ENCODE data around the gene HSBP1. TPM values are rescaled to one million over a fixed set of nuclear protein-coding genes. Genes with fewer than 3 reads are reported as not detected.

The HSBP1 gene
- total RNA-seq, 1 experiment from 2014 or later = 30.7 TPM

DNA sequence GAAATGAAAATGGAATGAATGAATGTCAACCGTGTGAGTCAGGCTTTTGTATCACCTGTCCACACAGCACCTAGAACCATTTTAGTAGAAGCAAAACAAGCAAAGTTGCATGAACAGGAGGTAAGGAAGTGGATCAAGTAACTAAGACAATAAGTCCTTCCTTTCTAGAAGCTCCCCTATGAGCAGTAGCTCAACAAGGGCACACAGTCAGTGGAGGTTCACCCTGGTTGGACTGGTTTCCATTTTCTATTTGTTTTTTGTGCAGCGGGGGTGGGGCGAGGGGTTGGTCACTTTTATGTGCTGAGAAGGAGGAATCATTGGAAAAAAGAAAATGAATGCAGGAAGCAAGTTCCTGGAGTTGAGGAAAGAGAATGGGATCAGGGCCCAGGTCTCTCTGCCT lies 4.0 kb upstream of the HSBP1 start:
- DNase-seq (ENCODE audit: low spot score) = no peak

DNA sequence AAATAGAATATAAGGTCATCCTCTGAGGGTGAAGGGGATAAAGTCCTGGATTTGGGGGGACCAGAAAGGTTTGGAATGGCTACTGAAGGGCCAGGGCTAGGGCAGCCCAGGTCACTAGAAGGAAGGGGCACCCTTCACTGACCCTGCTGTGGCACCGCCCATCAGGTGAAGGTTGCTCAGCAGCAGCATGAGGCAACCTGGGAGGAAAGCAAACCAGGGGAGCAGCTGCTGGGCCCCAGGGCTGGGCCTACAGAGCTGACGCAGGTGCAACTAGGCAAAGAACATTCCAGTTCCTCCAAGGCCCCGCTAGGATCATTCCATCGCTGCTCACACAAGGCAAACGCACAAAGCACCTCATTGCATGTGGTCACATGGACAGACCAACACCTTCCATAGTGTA lies 3.4 kb upstream of the HSBP1 start:
- DNase-seq (ENCODE audit: low spot score) = no peak

DNA sequence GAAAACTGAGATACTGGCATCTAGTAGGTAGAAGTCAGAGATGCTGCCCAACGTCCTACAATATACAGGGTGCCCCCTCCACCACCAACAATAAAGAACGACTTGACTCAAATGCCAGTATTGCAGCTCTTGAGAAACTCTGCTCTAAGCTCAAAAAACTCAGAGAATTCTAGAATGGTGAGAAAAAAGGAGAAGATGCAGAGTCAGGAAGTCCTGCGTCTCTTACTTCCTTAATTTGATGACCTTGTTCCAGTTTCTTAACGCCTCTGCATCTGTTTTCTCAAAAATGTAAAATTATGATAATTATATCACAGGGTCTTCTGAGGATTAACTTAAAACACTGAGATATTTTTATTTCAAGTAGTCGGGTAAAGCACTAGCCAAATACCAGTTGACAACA lies 1.7 kb upstream of the HSBP1 start:
- DNase-seq (ENCODE audit: low spot score) = no peak

GRCh38 chr16:83806731-83807130 lies 1.0 kb upstream of the HSBP1 start:
- DNase-seq (ENCODE audit: low spot score) = no peak

DNA sequence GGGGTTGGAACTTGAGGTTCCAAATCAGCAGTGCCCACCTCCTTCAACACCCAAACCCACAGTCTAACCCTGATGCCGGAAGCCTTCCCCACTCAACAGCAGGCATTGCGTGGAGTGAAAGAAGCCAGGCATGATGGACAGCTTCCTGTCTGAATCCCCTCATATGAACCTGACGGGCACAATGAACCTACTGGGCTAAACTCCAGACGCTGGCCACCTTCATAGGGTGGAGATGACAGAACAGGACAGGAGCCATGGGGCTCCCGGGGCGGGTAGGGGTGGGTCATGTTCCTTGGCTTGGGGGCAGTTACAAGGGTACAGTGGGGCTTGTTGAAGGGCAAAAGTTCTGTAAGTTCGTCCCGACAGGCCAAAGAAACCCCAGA lies 460 bp upstream of the HSBP1 start:
- DNase-seq (ENCODE audit: low spot score) = no peak

GRCh38 chr16:83808573-83809014 lies 816 bp downstream of the HSBP1 start:
- no peak for DNase-seq (ENCODE audit: low spot score)

- DNase-seq (ENCODE audit: low spot score) = no peak
These were observed 1.3 kb downstream of the HSBP1 start for GRCh38 chr16:83809092-83809491.

DNA sequence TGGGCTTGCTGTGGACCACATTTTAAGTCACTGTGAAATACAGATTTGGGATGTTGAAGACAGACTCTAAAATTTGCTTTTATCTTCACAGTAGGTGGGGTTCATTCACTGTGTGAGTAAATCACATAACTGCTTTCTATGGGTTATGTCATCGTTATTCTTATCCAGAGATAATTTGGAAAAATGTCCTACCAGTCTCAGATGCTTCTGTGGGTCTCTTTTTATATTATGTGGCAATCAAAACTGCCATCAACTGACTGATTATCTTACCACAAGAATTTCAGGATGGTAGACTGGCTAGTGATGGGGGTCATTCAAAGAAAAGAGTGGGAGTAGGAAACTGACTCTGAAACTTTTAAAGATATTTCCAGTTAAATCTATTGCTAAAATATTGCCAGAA lies 3.1 kb downstream of the HSBP1 start:
- no peak for DNase-seq (ENCODE audit: low spot score)

DNA sequence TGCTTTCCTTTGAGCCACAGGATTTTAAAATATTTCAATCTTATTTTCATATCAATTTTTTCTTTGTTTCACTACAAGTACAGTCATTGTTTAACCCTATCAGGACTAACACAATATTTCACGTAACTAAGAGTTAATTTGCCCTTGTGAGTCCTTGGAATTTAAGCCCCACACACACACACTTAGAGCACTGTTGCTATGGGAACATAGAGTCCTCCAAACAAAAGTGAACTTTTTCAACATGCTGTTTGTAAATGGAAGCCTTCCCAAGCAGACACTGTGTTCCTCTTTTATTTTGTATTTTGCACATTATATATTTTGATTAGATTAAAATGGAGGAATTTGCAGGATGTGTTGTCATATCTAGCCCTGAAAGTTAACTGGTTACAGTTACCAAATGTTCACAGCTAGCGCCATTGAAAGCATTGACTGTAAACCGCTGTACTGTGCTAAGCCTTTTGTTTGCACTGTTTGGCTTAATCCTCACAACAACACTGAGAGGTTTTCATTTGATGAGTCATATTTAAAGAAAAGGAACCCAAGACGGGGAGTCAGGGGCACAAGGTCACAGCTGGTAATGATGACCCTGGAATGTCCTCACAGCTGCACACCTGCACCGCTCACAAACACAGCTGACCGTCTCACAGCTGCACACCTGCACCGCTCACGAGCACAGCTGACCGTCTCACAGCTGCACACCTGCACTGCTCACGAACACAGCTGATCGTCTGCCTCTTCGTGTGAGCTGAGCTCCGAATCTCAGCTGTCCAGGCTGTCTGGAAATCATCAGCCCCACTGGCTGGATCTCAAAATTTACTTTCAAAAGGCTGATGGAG lies 6.3 kb downstream of the HSBP1 start:
- peak; percentile 53 for DNase-seq (ENCODE audit: low spot score)

- DNase-seq (ENCODE audit: low spot score) = no peak
These were observed 6.8 kb downstream of the HSBP1 start for GRCh38 chr16:83814659-83814985.

GRCh38 chr16:83817022-83817421 lies 9.2 kb downstream of the HSBP1 start:
- DNase-seq (ENCODE audit: low spot score) = no peak

- no peak for DNase-seq (ENCODE audit: low spot score)
These were observed 10.5 kb downstream of the HSBP1 start for GRCh38 chr16:83818276-83818675.

- no peak for DNase-seq (ENCODE audit: low spot score)
These were observed 11.6 kb downstream of the HSBP1 start for GRCh38 chr16:83819361-83819760.

DNA sequence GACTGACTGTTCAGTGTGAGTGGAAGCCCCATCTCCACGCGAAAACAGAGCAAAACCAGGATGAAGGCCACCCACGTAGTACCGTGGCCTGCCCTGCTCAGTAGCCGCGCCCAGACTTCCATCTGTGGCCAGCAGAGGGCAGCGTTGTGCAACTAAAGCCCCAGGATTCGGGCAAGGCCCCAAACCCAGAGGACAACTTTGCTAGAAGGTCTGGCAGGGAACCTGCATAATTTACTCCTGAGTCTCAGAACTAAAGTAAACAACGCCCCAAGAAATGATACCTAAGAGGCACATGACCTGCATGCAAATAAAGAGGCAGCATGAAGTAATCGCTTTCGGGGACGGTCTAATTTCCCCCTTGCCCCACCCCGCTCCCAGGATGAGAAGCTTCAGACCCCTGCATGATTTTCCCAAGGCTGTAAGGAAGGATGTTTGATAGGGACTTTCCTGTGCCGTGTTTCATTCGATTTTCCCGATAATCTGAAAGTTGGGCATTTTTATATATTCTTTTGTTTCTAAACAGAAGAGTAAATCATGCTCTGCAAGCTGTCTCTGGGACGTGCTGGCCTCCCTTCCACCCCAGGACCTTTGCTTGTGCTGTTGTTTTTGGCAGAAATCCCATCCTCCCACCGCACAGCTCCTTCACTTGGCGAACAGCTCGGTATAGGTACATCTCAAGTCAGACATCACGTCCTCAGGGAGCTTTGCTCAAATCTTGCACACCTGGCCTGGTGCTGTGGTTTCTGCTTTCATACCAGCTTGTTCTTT lies 18.6 kb downstream of the HSBP1 start:
- DNase-seq (ENCODE audit: low spot score) = peak; percentile 81

GRCh38 chr16:83830091-83830768 lies 22.5 kb downstream of the HSBP1 start:
- no peak for DNase-seq (ENCODE audit: low spot score)

- no peak for DNase-seq (ENCODE audit: low spot score)
These were observed 23.1 kb downstream of the HSBP1 start for GRCh38 chr16:83830769-83831455.

GRCh38 chr16:83831456-83831987 lies 23.7 kb downstream of the HSBP1 start:
- no peak for DNase-seq (ENCODE audit: low spot score)

DNA sequence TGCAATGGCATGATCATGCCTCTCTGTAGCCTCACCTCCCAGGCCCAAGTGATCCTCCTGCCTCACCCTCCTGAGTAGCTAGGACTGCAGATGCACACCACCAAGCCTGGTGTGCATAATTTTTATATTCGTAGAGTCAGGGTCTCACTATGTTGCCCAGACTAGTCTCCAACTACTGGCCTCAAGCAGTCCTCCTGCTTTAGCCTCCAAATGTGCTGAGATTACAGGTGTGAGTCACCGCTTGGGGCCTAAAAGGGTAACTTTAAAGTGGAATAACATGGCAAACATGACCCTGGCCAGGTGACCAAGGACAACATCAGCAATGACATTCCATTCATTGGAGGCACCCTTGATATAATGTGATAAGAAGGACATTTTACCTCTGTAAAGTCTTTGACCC lies 26.1 kb downstream of the HSBP1 start:
- no peak for DNase-seq (ENCODE audit: low spot score)

- peak; percentile 51 for DNase-seq (ENCODE audit: low spot score)
These were observed 28.1 kb downstream of the HSBP1 start for GRCh38 chr16:83835586-83836566.

GRCh38 chr16:83837566-83837965 lies 29.8 kb downstream of the HSBP1 start:
- no peak for DNase-seq (ENCODE audit: low spot score)

DNA sequence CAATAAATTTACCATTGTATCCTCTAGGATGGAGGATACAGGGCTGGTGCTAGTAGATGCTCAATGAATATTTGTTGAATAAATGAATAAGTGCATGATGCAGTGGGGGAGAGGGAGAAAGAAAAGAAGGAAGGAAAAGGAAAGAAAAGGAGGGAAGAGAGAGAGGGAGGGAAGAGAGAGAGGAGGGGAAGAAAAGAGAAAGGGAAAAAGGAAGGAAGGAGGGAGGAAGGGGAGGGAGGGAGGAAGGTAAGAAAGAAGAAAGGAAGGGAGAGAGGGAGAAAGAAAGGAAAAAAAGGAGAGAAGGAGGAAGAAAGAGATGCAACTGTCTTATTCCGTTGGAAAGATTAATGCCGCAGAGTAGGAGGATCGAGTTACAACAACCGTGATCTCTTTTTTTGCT lies 30.4 kb downstream of the HSBP1 start:
- no peak for DNase-seq (ENCODE audit: low spot score)
